ENCODE results near the gene ARHGAP40. TPM values are rescaled to one million over a fixed set of nuclear protein-coding genes. Genes with fewer than 3 reads are reported as not detected.

The ARHGAP40 gene
- total and polyA plus RNA-seq, 2 of the 4 experiments (the other 2 are of a cell fraction), result not detected

- 71% methylated on average over 2 of the region's 10 CpGs; no CpG with 5 or more reads in 1 of the 2 experiments for WGBS, 2 experiments (ENCODE audit: extremely low coverage in 2 of 2, insufficient read length in 1 of 2)
- H2BK20ac ChIP-seq (ENCODE audit: low read depth, low read length), result no peak overlapping the region
- H3K56ac ChIP-seq (ENCODE audit: extremely low read depth, insufficient read depth, low read length), result no peak overlapping the region
- H3K36me3 ChIP-seq (ENCODE audit: control insufficient read depth, insufficient read depth, low read length), result no peaks in the 10 kb centered on the region
- TF ChIP-seq CEBPB (IDR thresholded peaks at IDR 0.05; ENCODE audit: low read depth, low read length) (no peak), CTCF (conservative IDR thresholded peaks at IDR 0.05; ENCODE audit: low read depth, low read length) (no peak), NFE2L2 (IDR thresholded peaks at IDR 0.05; ENCODE audit: low read depth, low read length) (no peak), MXI1 (IDR thresholded peaks at IDR 0.05; ENCODE audit: borderline replicate concordance, low read depth, low read length) (no peak), SMC3 (IDR thresholded peaks at IDR 0.05; ENCODE audit: low read depth, low read length) (no peak), BHLHE40 (IDR thresholded peaks at IDR 0.05; ENCODE audit: low read depth, low read length) (no peak), MAFK (IDR thresholded peaks at IDR 0.05; ENCODE audit: low read depth, low read length) (no peak), CHD1 (IDR thresholded peaks at IDR 0.05; ENCODE audit: low read depth, low read length) (no peak), RFX5 (IDR thresholded peaks at IDR 0.05; ENCODE audit: low read depth, low read length) (no peak), RCOR1 (IDR thresholded peaks at IDR 0.05; ENCODE audit: insufficient replicate concordance, low read length) (no peak), FOS (IDR thresholded peaks at IDR 0.05; ENCODE audit: low read depth, low read length) (no peak), RAD21 (IDR thresholded peaks at IDR 0.05; ENCODE audit: low read length) (no peak), POLR2A (IDR thresholded peaks at IDR 0.05; ENCODE audit: low read depth, low read length) (no peak)
- TF ChIP-seq, protein P1, sequence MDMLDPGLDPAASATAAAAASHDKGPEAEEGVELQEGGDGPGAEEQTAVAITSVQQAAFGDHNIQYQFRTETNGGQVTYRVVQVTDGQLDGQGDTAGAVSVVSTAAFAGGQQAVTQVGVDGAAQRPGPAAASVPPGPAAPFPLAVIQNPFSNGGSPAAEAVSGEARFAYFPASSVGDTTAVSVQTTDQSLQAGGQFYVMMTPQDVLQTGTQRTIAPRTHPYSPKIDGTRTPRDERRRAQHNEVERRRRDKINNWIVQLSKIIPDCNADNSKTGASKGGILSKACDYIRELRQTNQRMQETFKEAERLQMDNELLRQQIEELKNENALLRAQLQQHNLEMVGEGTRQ (IDR thresholded peaks at IDR 0.05; ENCODE audit: low read depth, low read length), result no peak
- H2BK15ac ChIP-seq (ENCODE audit: low read depth, low read length), result no peak overlapping the region
- H2AK9ac ChIP-seq (replicated peaks; ENCODE audit: low read depth, low read length, poor library complexity), result no peak overlapping the region
- BruUV-seq (replicated peaks), result no TSS peak
- no peak overlapping the region for H3K14ac ChIP-seq (replicated peaks; ENCODE audit: low read depth, low read length)
- no peaks in the 10 kb centered on the region for H3K9me1 ChIP-seq (ENCODE audit: insufficient read depth, low read length)
- no peak overlapping the region for H3K9ac ChIP-seq (ENCODE audit: low read depth, low read length)
- peak overlapping the region; percentile 88 for H2BK5ac ChIP-seq (ENCODE audit: low read depth, low read length, poor library complexity, severe bottlenecking)
- POLR2A ChIA-PET (ENCODE audit: unreplicated experiment), result no interaction called here
- peaks cover 10% of the 10 kb centered on the region for H3K27me3 ChIP-seq (ENCODE audit: control insufficient read depth, insufficient read depth, low read length)
- DNase-seq, result no peak
- dilution Hi-C loops (cut with HindIII; ENCODE audit: low sequenced_read_pairs, unreplicated experiment) (no loop called here), intact Hi-C loops (cut with micrococcal nuclease) (no loop called here), in situ Hi-C loops (cut with MboI; ENCODE audit: low sequenced_read_pairs) (no loop called here)
- H3K9me3 ChIP-seq (ENCODE audit: control insufficient read depth, insufficient read depth, low read length), result no peaks in the 10 kb centered on the region
- no peak overlapping the region for H3K27ac ChIP-seq (ENCODE audit: insufficient read depth, low read length)
- H2BK120ac ChIP-seq (ENCODE audit: low read depth, low read length), result no peak overlapping the region
- no peak overlapping the region for H3K4ac ChIP-seq (ENCODE audit: low read depth, low read length)
- H3K18ac ChIP-seq (ENCODE audit: low read depth, low read length), result no peak overlapping the region
- H2AK5ac ChIP-seq (ENCODE audit: low read depth, low read length), result no peak overlapping the region
- no peak overlapping the region for H3K4me2 ChIP-seq (ENCODE audit: low read depth, low read length)
- CTCF ChIA-PET, result no interaction called here
- no peaks in the 10 kb centered on the region for H4K20me1 ChIP-seq (ENCODE audit: insufficient read depth, low read length)
- H3K23ac ChIP-seq (ENCODE audit: low read depth, low read length), result no peak overlapping the region
- no peak overlapping the region for H3K4me3 ChIP-seq (ENCODE audit: insufficient read depth, low read depth, low read length)
- ATAC-seq (ENCODE audit: low read depth), result no peak
- no peak overlapping the region for H4K91ac ChIP-seq (ENCODE audit: insufficient read depth, low read depth, low read length)
- no peaks in the 10 kb centered on the region for H3K4me1 ChIP-seq (ENCODE audit: control insufficient read depth, insufficient read depth, low read length)
- no peak overlapping the region for H4K8ac ChIP-seq (ENCODE audit: low read depth in 2 of 2, low read length in 2 of 2)
- no peak overlapping the region for H2AFZ ChIP-seq (replicated peaks; ENCODE audit: low read length, poor library complexity)
- H4K5ac ChIP-seq (ENCODE audit: low read depth, low read length), result no peak overlapping the region
- no peaks in the 10 kb centered on the region for H3K79me1 ChIP-seq (ENCODE audit: low read depth in 1 of 2, low read length in 2 of 2)
Observed at GRCh38 chr20:38626921-38627659, 25.5 kb downstream of the ARHGAP40 start.

All from IMR-90 (cell line).